AG10803 (cell line): ENCODE results near the gene RUNX1.
A peak's percentile ranks its signal among the peaks of the same experiment; 100 is the strongest.
"Not testable (repeated sequence)": the region's sequence is repeated elsewhere in the genome, so short reads cannot be mapped to it uniquely, and the experiment has no call there.

ENCODE experiments used
- DNase-seq: peaks from one replicate; pipeline ENCODE4 v3.0.0; 2010; ENCODE audit warnings: low read depth
- H3K4me3 ChIP-seq: 2 replicates; pipeline ENCODE4 v1.5.1; 2011; ENCODE audit warnings: mild to moderate bottlenecking, low read length, control low read depth
- TF ChIP-seq, protein P1 (sequence below): conservative IDR thresholded peaks from 2 replicates; pipeline ENCODE4 v1.5.1; 2011; ENCODE audit warnings: mild to moderate bottlenecking, low read length, control low read depth, inconsistent platforms

The RUNX1 gene

DNA sequence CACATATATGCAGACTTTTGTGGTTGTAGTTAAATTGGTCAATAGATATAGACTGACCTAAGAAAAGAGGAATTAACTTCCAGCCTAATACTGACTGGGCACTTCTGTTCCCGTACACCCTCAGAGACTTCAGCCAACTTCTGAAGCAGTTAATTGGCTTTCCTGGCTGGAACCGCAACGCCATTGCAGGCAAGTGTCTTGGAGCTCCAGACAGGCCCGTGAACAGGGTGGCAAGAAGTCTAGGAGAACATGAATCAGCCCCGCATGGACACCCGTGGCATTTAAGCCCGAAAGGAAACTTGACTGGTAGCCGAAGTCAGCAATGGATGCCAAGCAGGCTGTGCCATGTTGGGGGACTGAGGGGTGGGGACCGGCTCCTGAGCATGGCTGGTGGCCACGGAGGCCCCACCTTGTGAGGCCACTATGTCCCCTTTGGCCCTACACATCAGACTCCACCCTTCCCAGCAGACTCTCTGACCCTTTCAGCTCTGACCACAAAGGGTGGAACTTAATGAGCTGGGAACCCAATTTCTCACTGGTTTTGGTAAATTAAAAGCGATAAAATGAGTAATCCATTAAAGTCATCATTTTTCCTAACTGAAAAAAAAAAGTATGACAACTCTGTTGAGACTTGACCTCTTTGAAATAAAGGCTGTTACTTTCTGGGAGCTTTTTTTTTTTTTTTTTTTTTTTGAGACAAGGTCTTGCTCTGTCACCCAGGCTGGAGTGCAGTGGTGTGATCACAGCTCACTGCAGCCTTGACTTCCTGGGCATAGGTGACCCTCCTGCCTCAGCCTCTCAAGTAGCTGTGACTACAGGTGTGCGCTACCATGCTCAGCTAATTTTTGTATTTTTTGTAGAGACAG, 54.1 kb downstream of the RUNX1 start:
- TF ChIP-seq, protein P1, sequence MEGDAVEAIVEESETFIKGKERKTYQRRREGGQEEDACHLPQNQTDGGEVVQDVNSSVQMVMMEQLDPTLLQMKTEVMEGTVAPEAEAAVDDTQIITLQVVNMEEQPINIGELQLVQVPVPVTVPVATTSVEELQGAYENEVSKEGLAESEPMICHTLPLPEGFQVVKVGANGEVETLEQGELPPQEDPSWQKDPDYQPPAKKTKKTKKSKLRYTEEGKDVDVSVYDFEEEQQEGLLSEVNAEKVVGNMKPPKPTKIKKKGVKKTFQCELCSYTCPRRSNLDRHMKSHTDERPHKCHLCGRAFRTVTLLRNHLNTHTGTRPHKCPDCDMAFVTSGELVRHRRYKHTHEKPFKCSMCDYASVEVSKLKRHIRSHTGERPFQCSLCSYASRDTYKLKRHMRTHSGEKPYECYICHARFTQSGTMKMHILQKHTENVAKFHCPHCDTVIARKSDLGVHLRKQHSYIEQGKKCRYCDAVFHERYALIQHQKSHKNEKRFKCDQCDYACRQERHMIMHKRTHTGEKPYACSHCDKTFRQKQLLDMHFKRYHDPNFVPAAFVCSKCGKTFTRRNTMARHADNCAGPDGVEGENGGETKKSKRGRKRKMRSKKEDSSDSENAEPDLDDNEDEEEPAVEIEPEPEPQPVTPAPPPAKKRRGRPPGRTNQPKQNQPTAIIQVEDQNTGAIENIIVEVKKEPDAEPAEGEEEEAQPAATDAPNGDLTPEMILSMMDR: no peak
- peak; percentile 43 for DNase-seq
- H3K4me3 ChIP-seq: no peak overlapping the region

DNA sequence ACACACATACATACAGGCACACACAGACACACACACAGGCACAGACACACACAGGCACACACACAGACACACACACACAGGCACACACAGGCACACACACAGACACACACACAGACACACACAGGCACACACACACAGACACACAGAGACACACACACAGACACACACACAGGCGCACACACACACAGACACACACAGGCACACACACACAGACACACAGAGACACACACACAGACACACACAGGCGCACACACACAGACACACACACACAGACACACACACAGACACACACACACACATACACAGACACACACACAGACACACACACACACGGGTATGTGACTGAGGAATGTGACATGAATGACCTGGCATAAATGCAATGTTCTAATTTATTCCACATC, 55.6 kb downstream of the RUNX1 start:
- not testable (repeated sequence) for H3K4me3 ChIP-seq
- peak; percentile 62 for DNase-seq

DNA sequence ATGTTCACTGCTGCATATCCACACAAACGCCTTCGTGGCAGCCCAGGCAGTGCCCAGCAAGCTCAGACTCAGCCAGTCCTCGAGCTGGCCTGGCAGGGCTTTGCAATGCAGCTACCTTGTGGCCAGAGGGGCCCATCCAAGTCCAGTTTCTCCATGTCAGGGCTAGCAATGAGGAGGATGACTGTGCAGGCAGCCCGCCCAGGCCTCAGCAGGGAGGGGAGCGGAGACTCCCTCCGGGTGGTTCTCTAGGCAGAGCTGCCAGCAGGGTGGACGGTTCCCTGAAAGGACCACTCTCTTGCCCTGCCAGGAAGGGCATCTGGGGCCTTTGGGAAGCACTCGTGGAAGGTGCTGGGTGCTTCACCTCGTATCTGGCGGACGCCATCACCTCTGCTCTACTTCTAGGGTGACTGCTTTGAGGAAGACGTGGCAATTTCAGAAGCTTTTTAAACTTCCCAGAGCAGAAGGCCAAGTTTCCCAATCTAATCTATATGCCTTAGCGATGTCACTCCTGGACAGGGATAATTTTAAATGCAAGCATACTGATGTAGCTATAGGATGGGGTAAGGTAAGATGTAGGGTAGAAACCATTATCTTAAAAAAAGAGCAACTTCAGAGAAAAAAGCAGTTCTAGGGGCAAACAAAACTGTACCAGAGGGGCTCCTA, 56.2 kb downstream of the RUNX1 start:
- TF ChIP-seq, protein P1: no peak
- no peak overlapping the region for H3K4me3 ChIP-seq
- DNase-seq: peak; percentile 53

DNA sequence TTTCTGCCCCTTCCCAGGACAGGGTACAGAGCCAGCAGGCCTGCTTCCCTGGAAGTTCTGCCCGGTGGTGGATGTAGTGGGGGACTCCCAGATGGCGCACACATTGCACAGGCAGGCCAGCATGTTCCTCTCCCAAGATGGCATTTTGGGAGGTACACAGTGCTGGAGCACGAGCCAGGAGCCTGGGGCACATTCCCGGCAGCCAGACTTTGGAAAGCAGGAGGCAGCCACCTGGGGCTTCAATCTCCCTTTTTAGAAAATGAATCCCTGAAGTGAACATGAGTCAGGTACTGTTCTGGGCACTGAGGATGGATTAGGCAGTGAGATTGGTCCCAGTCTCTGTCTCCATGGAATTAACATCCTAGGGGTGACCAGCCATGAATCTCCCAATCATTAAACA, 56.9 kb downstream of the RUNX1 start:
- no peak overlapping the region for H3K4me3 ChIP-seq

DNA sequence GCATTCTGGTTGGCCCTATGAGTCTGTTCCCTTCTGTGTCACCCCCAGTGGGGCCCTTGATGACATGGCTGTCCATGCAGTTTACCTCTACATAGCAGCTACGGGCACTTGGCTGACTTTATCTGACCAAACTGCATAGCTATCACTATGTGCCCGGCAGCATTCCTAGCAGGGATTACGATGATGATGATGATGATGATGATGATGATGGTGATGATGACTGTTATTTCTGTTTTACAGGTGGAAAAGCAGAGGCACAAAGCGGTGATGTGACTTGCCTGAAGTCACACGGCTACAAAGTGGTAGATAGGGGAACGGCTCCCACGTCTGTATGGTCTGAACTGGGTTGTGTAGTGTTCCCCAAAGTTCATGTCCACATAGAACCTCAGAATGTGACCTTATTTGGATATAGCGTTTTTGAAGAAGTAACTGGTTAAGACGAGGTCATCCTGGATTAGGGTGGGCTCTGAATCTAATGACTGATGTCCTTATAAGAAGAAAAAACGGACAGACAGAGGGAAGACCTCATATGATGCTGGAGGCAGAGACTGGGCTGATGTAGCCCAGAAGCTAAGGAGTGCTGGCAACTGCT, 57.6 kb downstream of the RUNX1 start:
- DNase-seq: no peak
- TF ChIP-seq, protein P1: no peak
- H3K4me3 ChIP-seq: no peak overlapping the region

More for the DNA sequence above, 56.9 kb downstream of the RUNX1 start:
- TF ChIP-seq, protein P1: no peak
- DNase-seq: no peak

DNA sequence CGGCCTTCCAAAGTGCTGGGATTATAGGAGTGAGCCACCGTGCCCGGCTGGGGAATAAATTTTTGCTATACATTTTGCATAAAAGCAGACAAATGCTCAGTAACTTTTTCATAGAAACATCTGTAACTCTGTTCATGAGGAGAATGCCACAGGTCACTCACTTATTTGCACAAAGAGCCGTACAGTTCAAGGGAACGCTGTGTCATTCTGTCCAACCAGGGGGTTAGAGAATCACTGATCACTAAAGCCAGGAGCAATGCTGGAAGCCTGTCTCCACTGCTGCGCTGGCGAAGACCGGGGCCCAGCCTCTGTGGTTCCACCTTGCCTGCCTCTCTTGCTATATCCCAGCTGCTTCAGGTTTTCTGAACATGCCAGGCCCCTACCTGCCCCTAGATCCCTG, 58.3 kb downstream of the RUNX1 start:
- no peak for DNase-seq
- TF ChIP-seq, protein P1: no peak
- H3K4me3 ChIP-seq: no peak overlapping the region

DNA sequence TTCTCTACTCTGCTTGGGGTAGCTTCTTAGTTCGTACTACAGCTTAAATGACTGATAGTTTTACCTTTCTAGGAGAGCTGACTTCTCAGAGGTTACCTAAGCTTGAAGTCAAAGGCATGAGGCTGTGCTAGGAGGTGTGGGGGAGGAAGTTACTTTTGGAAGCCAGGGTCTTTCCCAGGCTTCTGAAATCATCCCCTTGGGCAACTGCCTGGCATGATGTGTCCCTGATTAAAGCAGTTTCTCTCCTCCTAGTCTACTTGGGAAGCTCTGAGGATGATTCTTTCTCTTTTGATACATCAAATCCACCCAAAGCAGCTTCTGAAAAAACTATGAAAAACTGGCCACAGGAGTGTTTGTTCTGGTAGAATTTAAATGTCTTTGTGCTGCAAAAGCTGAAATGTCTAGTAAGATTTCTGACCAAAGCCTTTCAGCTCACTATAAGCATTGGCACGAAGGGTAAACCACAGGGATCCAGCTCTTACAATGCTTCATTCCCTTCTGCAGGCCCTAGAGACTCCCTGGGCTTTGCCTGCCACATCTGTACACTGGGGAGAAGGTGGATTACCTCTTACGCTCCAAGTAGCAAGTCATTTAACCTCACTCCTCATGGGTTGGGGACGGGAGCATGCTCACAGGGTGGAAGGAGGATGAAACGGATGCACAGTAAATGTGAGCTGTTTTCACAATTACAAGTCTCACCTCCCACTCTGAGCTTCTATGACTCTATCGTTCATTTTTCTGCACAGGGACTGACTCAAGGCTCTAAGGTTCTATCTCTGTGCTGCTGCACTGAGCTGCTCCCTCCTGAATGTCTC, 59.6 kb downstream of the RUNX1 start:
- DNase-seq: no peak
- H3K4me3 ChIP-seq: no peak overlapping the region
- TF ChIP-seq, protein P1: no peak
